K562 (cell line): ENCODE measurements around the gene CBX3. TPM values are rescaled to one million over a fixed set of nuclear protein-coding genes. Genes with fewer than 3 reads are reported as not detected.

Experiments
- HMG20B ChIP-seq: fragments of 250-450 bp; sonication (Bioruptor Pico); IDR thresholded peaks from 2 replicates; pipeline ENCODE4 v1.5.0; 2021; ENCODE audit warnings: mild to moderate bottlenecking
- HMGXB4 ChIP-seq: sonication (generic); formaldehyde crosslinking; IDR thresholded peaks from 2 replicates; pipeline ENCODE4 v1.8.1; 2023; ENCODE audit warnings: mild to moderate bottlenecking, missing genetic modification reagents
- KLF13 ChIP-seq: fragments of 450-650 bp; IDR thresholded peaks from 2 replicates; pipeline ENCODE4 v1.6.1; 2016; ENCODE audit warnings: missing genetic modification characterization, low read depth, mild to moderate bottlenecking, missing compliant biosample characterization, moderate library complexity, borderline replicate concordance
- NEUROD1 ChIP-seq: fragments of 150-350 bp; IDR thresholded peaks from 2 replicates; pipeline ENCODE4 v1.6.1; 2014; ENCODE audit warnings: borderline replicate concordance, low read length, low read depth; ENCODE audit not compliant: partially characterized antibody
- NONO ChIP-seq, 2 experiments: fragments of 200-400 bp in 1 of 2; fragments of 450-650 bp in 1 of 2; formaldehyde crosslinking in 1 of 2; IDR thresholded peaks; 2 replicates each; pipeline ENCODE4 v1.6.1; 2017; ENCODE audit warnings: low read depth in 2 of 2, mild to moderate bottlenecking in 2 of 2, moderate library complexity in 2 of 2, low read length in 1 of 2
- PBX2 ChIP-seq, 2 experiments: IDR thresholded peaks in 1 of 2; conservative IDR thresholded peaks in 1 of 2; 2 replicates each; pipeline ENCODE4 v1.6.1; 2016; ENCODE audit warnings: low read depth in 2 of 2, mild to moderate bottlenecking in 1 of 2, missing compliant biosample characterization in 1 of 2, missing genetic modification characterization in 1 of 2, moderate library complexity in 1 of 2
- ZNF232 ChIP-seq: sonication (generic); formaldehyde crosslinking; IDR thresholded peaks from 2 replicates; pipeline ENCODE4 v1.8.0; 2022; ENCODE audit warnings: mild to moderate bottlenecking, missing genetic modification reagents
- ZNF511 ChIP-seq: sonication (generic); formaldehyde crosslinking; IDR thresholded peaks from 2 replicates; pipeline ENCODE4 v1.8.0; 2022; ENCODE audit warnings: mild to moderate bottlenecking, missing genetic modification reagents
- polyA plus RNA-seq, 8 experiments: library from polyadenylated mRNA; depleted of rRNA in 4 of 8; stranded (reverse) in 5 of 8; unstranded in 3 of 8; fragments of >200 nt; fragmentation: Nextera tagmentation in 2 of 8; fragmentation: Illumina TruSeq in 1 of 8; extraction: Ambion mirVana in 2 of 8; extraction: Trizol in 1 of 8; gene quantifications; 2 replicates each; pipeline versions ENCODE4 v1.2.1 to v1.2.3, GENCODE V29; 2011 to 2014; ENCODE audit warnings: inconsistent platforms in 1 of 8, missing spikeins in 1 of 8
- total RNA-seq, 7 experiments: library from RNA; depleted of rRNA in 6 of 7; stranded (reverse); fragments of >200 nt in 6 of 7; fragmentation: Illumina TruSeq in 2 of 7; extraction: Trizol in 2 of 7; gene quantifications; 2 replicates each; pipeline versions ENCODE4 v1.2.1 to v1.2.3, GENCODE V29; 2011 to 2021; ENCODE audit warnings: low replicate concordance in 1 of 7
- TF ChIP-seq, protein P1 (sequence below): fragments of 250-450 bp; sonication (Bioruptor Pico); IDR thresholded peaks from 2 replicates; pipeline ENCODE4 v1.5.0; 2021; ENCODE audit warnings: mild to moderate bottlenecking, moderate library complexity
- TF ChIP-seq, protein P2 (sequence below): sonication (generic); formaldehyde crosslinking; IDR thresholded peaks from 2 replicates; pipeline ENCODE4 v1.8.0; 2022; ENCODE audit warnings: mild to moderate bottlenecking, missing genetic modification reagents

CBX3 gene
- total and polyA plus RNA-seq, 9 of the 15 experiments (the other 6 are each of a cell fraction or from before 2014, with no cell fraction given): 198 to 413 (median 328) TPM

- TF ChIP-seq PBX2 (CRISPR knock-in tag; IDR thresholded peaks at IDR 0.05; ENCODE audit: low read depth) (no peak), PBX2 (tag; conservative IDR thresholded peaks at IDR 0.05; ENCODE audit: low read depth) (no peak), NEUROD1 (no peak), KLF13 (tag) (peak; percentile 37; the same call in 1 of the 2 replicates), NONO (IDR thresholded peaks at IDR 0.05; ENCODE audit: low read depth in 2 of 2, low read length in 1 of 2) (peak in 1 of 2 experiments; percentile 22; a peak in 1 of 4 replicates), ZNF232 (no peak), HMG20B (CRISPR knock-in tag) (no peak), ZNF511 (CRISPR knock-in tag) (peak; percentile 25; the same call in 1 of the 2 replicates), HMGXB4 (CRISPR knock-in tag) (0 out of 2 replicates have a peak, but pooled peaks have one; percentile 61)
- TF ChIP-seq, protein P1, sequence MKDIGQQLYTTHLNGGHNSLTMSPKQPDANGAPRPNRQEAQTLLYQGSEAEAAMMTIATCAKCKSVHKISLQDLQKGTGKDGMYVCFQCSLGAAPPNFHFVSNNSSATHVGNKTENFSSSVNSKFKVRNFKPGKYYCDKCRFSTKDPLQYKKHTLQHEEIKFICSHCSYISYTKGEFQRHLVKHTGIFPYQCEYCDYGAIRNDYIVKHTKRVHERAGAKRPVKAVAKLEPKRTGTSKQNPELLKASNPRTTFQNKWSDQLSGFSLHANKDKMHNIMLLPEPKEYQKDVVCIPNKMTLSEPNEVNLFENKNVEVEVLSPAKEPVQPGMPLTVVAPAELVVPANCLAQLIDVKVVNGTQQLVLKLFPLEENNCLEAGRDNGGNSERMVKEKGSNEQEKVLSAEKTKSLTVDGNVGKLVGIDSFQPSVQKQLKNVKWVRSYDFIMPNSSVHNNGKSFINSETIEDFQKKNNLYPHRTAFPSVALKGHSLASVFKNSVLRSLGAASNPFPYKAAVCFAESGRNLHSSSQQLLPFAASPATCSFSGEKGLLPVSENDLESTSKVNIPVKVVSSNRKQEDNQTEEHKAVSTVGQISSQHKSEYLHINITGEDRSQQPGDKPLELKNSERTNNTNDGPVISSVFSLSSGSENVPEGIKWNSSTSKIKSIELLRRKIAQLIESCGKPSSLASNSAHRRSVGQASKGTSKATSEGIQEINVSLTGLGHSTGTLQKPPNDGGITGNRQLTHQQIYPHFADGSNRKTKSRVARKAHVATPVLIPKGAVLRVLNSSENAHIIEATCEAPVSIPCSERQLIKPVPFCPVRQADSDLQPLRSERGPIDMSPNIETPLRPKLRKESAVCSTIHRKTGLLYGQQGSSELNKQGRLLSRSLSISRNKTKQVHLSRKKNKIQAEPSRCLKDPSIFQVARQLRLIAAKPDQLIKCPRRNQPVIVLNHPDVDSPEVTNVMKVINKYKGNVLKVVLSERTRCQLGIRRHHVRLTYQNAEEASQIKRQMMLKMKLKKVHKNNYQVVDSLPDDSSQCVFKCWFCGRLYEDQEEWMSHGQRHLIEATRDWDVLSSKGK (CRISPR knock-in tag): no peak
- TF ChIP-seq, protein P2, sequence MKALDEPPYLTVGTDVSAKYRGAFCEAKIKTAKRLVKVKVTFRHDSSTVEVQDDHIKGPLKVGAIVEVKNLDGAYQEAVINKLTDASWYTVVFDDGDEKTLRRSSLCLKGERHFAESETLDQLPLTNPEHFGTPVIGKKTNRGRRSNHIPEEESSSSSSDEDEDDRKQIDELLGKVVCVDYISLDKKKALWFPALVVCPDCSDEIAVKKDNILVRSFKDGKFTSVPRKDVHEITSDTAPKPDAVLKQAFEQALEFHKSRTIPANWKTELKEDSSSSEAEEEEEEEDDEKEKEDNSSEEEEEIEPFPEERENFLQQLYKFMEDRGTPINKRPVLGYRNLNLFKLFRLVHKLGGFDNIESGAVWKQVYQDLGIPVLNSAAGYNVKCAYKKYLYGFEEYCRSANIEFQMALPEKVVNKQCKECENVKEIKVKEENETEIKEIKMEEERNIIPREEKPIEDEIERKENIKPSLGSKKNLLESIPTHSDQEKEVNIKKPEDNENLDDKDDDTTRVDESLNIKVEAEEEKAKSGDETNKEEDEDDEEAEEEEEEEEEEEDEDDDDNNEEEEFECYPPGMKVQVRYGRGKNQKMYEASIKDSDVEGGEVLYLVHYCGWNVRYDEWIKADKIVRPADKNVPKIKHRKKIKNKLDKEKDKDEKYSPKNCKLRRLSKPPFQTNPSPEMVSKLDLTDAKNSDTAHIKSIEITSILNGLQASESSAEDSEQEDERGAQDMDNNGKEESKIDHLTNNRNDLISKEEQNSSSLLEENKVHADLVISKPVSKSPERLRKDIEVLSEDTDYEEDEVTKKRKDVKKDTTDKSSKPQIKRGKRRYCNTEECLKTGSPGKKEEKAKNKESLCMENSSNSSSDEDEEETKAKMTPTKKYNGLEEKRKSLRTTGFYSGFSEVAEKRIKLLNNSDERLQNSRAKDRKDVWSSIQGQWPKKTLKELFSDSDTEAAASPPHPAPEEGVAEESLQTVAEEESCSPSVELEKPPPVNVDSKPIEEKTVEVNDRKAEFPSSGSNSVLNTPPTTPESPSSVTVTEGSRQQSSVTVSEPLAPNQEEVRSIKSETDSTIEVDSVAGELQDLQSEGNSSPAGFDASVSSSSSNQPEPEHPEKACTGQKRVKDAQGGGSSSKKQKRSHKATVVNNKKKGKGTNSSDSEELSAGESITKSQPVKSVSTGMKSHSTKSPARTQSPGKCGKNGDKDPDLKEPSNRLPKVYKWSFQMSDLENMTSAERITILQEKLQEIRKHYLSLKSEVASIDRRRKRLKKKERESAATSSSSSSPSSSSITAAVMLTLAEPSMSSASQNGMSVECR (CRISPR knock-in tag): 0 out of 2 replicates have a peak, but pooled peaks have one; percentile 15
These were observed 760 bp downstream of the CBX3 start (continued) for GRCh38 chr7:26202019-26202990.
